GM12872 (cell line): Measurements from ENCODE around the gene PLCB4.

Experiments
- CTCF ChIP-seq: IDR thresholded peaks from 3 replicates; pipeline ENCODE4 v1.5.1; 2011; ENCODE audit warnings: low read depth, mild to moderate bottlenecking, low read length, moderate library complexity; ENCODE audit not compliant: insufficient read depth

The PLCB4 gene

DNA sequence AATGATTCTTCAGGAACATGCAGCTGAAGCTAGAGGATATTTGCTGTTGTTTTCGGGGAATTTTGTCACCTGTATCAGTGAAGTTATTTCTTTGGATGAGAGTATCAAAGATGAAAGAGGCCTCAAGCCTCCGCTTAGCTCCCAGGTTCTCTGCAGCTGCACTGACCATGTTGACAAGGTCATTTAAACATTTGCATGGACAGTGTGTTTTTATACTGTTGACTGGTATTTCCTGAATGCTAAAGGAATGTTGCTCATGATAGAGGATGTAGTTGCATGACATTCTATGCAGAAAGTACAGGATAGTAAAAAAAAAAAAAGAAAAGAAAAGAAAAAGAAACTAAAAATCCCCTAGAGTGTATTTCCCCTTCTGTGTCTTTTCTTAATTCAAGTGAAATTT is 279.9 kb downstream of the PLCB4 start:
- no peak for TF ChIP-seq CTCF

DNA sequence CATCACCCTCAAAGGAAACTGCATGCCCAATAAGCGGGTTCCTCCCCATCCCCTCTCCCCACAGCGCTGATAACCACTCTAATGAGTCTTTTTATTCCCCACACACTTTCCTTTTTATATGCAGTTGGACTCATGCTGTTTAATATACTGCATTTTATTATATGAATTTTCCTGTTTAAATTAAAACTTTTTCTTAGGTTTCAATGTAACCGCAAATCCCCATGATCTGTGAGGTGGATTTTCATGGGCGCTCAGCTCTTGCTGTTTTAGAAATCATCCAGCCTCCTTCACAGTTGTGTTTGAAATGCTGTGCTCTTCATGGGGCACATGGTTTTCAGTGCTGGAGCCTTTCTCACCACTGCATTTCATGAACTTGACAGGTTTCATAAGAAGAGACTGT is 280.4 kb downstream of the PLCB4 start:
- no peak for TF ChIP-seq CTCF

GRCh38 chr20:9352739-9353138 is 283.9 kb downstream of the PLCB4 start:
- TF ChIP-seq CTCF = no peak

DNA sequence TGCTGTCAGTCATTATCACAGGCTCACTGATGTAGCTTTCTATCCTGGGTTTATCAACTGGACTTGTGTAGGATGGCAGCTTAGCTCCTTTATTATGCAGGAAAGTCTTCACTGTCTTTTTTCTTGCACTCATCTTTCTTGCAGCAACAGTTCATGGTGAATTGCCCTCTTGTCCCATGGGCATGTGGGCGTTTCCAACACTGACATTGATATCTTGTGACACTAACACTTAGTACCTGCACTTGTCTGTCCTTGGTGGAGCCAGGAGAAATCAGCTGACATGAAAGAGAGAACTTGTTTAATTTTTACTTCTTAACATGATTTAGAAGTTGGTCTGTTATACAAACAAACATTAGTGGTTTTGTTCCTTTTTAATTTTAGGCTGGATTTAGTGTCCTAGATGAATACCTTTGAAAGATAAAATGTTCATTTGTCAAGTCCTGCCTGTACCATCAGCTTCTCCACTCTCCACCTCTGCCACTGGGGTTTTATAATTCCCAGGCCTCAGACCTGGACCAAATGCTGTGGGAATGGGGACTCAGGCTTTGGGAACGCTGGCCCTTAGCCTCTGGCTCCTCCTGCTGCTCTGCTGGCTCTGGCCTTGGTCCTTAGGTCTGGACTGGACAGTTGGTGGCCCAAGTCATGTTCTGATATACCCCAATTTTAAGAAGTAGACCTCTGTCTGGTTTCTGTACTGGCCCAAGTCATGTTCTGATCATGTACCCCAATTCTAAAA is 284.5 kb downstream of the PLCB4 start:
- TF ChIP-seq CTCF = no peak

DNA sequence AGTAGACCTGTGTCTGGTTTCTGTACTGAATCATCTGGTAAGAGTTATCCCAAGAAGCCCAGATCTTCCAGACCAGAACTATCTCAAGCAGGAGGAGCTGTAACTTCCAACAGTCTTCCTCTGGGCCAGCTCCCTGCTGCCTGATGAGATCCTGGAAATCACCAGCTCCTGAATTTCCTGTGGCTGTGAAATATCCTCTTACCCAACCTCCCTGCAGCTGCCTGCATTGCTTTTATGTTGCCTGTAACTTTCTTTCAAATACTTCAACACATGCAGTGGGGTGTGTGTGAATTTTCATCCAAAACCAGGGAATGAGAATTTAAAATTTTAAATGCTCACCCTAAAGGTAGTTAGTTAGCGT is 285.0 kb downstream of the PLCB4 start:
- TF ChIP-seq CTCF = no peak

GRCh38 chr20:9354579-9354978 is 285.7 kb downstream of the PLCB4 start:
- no peak for TF ChIP-seq CTCF

- no peak for TF ChIP-seq CTCF
These were observed 289.1 kb downstream of the PLCB4 start for GRCh38 chr20:9358001-9358400.
